ENCODE data around the gene ATCAY.

DNA sequence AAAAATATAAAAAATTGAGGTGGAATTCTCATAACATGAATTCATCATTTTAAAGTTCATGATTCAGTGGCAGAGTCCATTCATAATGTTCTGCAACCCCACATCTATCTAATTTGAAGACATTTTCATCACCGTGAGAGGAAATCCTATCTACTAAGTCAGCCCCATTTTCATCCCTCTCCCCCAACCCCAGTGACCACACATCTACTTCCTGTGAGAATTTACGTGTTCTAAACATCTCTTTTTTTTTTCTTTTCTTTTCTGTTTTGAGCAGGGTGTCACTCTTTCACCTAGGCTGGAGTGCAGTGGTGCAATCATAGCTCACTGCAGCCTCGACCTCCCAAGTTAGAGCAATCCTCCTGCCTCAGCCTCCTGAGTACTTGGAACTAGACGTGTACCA lies 17.5 kb downstream of the ATCAY start:
- no peak for TF ChIP-seq CTCF (conservative IDR thresholded peaks at IDR 0.05; ENCODE audit: low read depth, low read length)
- TF ChIP-seq, protein P1, sequence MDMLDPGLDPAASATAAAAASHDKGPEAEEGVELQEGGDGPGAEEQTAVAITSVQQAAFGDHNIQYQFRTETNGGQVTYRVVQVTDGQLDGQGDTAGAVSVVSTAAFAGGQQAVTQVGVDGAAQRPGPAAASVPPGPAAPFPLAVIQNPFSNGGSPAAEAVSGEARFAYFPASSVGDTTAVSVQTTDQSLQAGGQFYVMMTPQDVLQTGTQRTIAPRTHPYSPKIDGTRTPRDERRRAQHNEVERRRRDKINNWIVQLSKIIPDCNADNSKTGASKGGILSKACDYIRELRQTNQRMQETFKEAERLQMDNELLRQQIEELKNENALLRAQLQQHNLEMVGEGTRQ (IDR thresholded peaks at IDR 0.05; ENCODE audit: low read depth, low read length) = no peak
- TF ChIP-seq MXI1 (IDR thresholded peaks at IDR 0.05; ENCODE audit: borderline replicate concordance, low read depth, low read length) = no peak
- no peak for TF ChIP-seq RCOR1 (IDR thresholded peaks at IDR 0.05; ENCODE audit: insufficient replicate concordance, low read length)
- no peak for TF ChIP-seq POLR2A (IDR thresholded peaks at IDR 0.05; ENCODE audit: low read depth, low read length)
- TF ChIP-seq CEBPB (IDR thresholded peaks at IDR 0.05; ENCODE audit: low read depth, low read length) = no peak
- TF ChIP-seq MAFK (IDR thresholded peaks at IDR 0.05; ENCODE audit: low read depth, low read length) = no peak
- TF ChIP-seq RAD21 (IDR thresholded peaks at IDR 0.05; ENCODE audit: low read length) = no peak
- TF ChIP-seq CHD1 (IDR thresholded peaks at IDR 0.05; ENCODE audit: low read depth, low read length) = no peak
- no peak for TF ChIP-seq FOS (IDR thresholded peaks at IDR 0.05; ENCODE audit: low read depth, low read length)
